B cell (primary cell): Measurements from ENCODE around the gene AK9. TPM values are rescaled to one million over a fixed set of nuclear protein-coding genes. Genes with fewer than 3 reads are reported as not detected.

Source experiments
- ATAC-seq: fragments of 200-7000 bp; cut with Tn5 transposase; one replicate; pipeline ENCODE4 v1.10.0; 2021; ENCODE audit warnings: low read depth, mild to moderate bottlenecking, moderate number of reproducible peaks, moderate library complexity
- CTCF ChIA-PET: fragments of 350-600 bp; sonication (Branson Sonifier 250); formaldehyde crosslinking; loops from one replicate; lab custom pipeline; 2021; ENCODE audit warnings: antibody characterized with exemption, inconsistent platforms; lab: Charles Lee
- POLR2A ChIA-PET: fragments of 350-600 bp; sonication (Branson Sonifier 250); formaldehyde crosslinking; loops from one replicate; lab custom pipeline; 2021; ENCODE audit warnings: antibody characterized with exemption; lab: Charles Lee
- DNase-seq: peaks from one replicate; pipeline ENCODE4 v3.0.0; 2013
- H2AFZ ChIP-seq: 2 replicates; pipeline ENCODE4 v1.6.1; 2012; ENCODE audit warnings: mild to moderate bottlenecking, low read depth, low read length; ENCODE audit not compliant: insufficient read depth, poor library complexity, severe bottlenecking
- H3K27ac ChIP-seq, 2 donors: 1 replicate in 1 of 2; 2 replicates in 1 of 2; pipeline ENCODE4 v1.5.1; 2012 to 2013; ENCODE audit warnings: low read length in 2 of 2, mild to moderate bottlenecking in 2 of 2, moderate library complexity in 1 of 2
- H3K27me3 ChIP-seq, 4 experiments: fragments of 200-600 bp in 1 of 4; sonication (generic) in 1 of 4; replicated peaks in 1 of 4; 1 replicate in 2 of 4; 2 replicates in 2 of 4; pipeline versions ENCODE4 v1.6.1 to v1.7.0; 2013 to 2016; ENCODE audit warnings: low read length in 3 of 4, mild to moderate bottlenecking in 2 of 4, mixed read lengths in 1 of 4, moderate library complexity in 1 of 4; ENCODE audit not compliant: insufficient read depth in 4 of 4, control insufficient read depth in 3 of 4; ENCODE audit errors: control extremely low read depth in 1 of 4
- H3K36me3 ChIP-seq, 2 experiments: replicated peaks in 1 of 2; 1 replicate in 1 of 2; 2 replicates in 1 of 2; pipeline versions ENCODE4 v1.6.1 to v1.7.1; 2013; ENCODE audit warnings: low read length in 1 of 2; ENCODE audit not compliant: insufficient read depth in 2 of 2, control insufficient read depth in 1 of 2; ENCODE audit errors: control extremely low read depth in 1 of 2, extremely low read depth in 1 of 2
- H3K4me1 ChIP-seq, 2 donors: fragments of 200-600 bp in 1 of 2; sonication (generic) in 1 of 2; 1 replicate in 1 of 2; 2 replicates in 1 of 2; pipeline versions ENCODE4 v1.5.1 to v1.6.1; 2013 to 2017; ENCODE audit warnings: low read length in 2 of 2; ENCODE audit not compliant: control insufficient read depth in 2 of 2, insufficient read depth in 2 of 2
- H3K4me2 ChIP-seq: replicated peaks from 2 replicates; pipeline ENCODE3; 2012; ENCODE audit warnings: mild to moderate bottlenecking, low read depth, low read length; ENCODE audit not compliant: poor library complexity, severe bottlenecking
- H3K4me3 ChIP-seq, 5 experiments: fragments of 200-600 bp in 1 of 5; sonication (generic) in 1 of 5; 1 replicate in 3 of 5; 2 replicates in 2 of 5; pipeline versions ENCODE4 v1.5.1 to v1.7.0; 2011 to 2016; ENCODE audit warnings: low read length in 4 of 5, mild to moderate bottlenecking in 4 of 5, low read depth in 2 of 5, control low read depth in 1 of 5, moderate library complexity in 1 of 5; ENCODE audit not compliant: insufficient read depth in 1 of 5; ENCODE audit errors: control extremely low read depth in 1 of 5, extremely low read depth in 1 of 5
- H3K79me2 ChIP-seq: fragments of 200-600 bp; sonication (generic); one replicate; pipeline ENCODE4 v1.6.0; 2016; ENCODE audit warnings: low read length; ENCODE audit not compliant: control insufficient read depth, insufficient read depth
- H3K9ac ChIP-seq: fragments of 200-600 bp; sonication (generic); 2 replicates; pipeline ENCODE4 v1.6.1; 2017; ENCODE audit warnings: mild to moderate bottlenecking, low read length, moderate library complexity
- H3K9me3 ChIP-seq, 3 donors: one replicate each; pipeline versions ENCODE4 v1.6.1 to v1.7.1; 2013; ENCODE audit warnings: low read length in 2 of 3; ENCODE audit not compliant: control insufficient read depth in 2 of 3, insufficient read depth in 1 of 3; ENCODE audit errors: control extremely low read depth in 1 of 3
- H4K20me1 ChIP-seq: 2 replicates; pipeline ENCODE4 v1.6.0; 2012; ENCODE audit warnings: mild to moderate bottlenecking, low read length; ENCODE audit not compliant: insufficient read depth, control insufficient read depth, poor library complexity, severe bottlenecking
- H3K27ac Mint-ChIP-seq: one replicate; pipeline ENCODE4 v1.8.0; 2021; ENCODE audit warnings: mixed read lengths
- H3K27me3 Mint-ChIP-seq: one replicate; pipeline ENCODE4 v1.8.0; 2021; ENCODE audit warnings: mixed read lengths
- H3K4me1 Mint-ChIP-seq: one replicate; pipeline ENCODE4 v1.8.0; 2021; ENCODE audit warnings: mixed read lengths
- H3K4me3 Mint-ChIP-seq: one replicate; pipeline ENCODE4 v1.8.0; 2021; ENCODE audit warnings: mixed read lengths
- H3K9me3 Mint-ChIP-seq: one replicate; pipeline ENCODE4 v1.8.0; 2022; ENCODE audit warnings: mixed read lengths; ENCODE audit not compliant: insufficient read depth
- EZH2 ChIP-seq: IDR thresholded peaks from 2 replicates; pipeline ENCODE4 v1.6.1; 2012; ENCODE audit warnings: borderline replicate concordance, low read depth, mild to moderate bottlenecking, moderate library complexity, low read length; ENCODE audit not compliant: insufficient read depth, poor library complexity, severe bottlenecking
- WGBS: methylation state at CpG from one replicate; pipeline ENCODE4 v1.1.5; 2013; ENCODE audit warnings: missing lambda C conversion rate; ENCODE audit not compliant: insufficient coverage; 5-methylcytosine and 5-hydroxymethylcytosine counted together
- intact Hi-C: fragments of 100-400 bp; cut with micrococcal nuclease; formaldehyde crosslinking; loops from one replicate; pipeline ENCODE4 v1.10.0; 2022
- polyA plus RNA-seq: library from polyadenylated mRNA; depleted of rRNA; stranded (reverse); fragments of >200 nt; gene quantifications from 2 replicates; pipeline ENCODE4 v1.2.3, GENCODE V29; 2012
- total RNA-seq, 2 donors: library from RNA; stranded (reverse); fragments of 120-200 nt in 1 of 2; gene quantifications; 1 replicate in 1 of 2; 2 replicates in 1 of 2; pipeline versions ENCODE4 v1.2.3 to v1.2.4, GENCODE V29; 2013 to 2022
- TF ChIP-seq, protein P1 (sequence below): fragments of 200-600 bp; IDR thresholded peaks from one replicate; pipeline ENCODE4 v1.8.0; 2022; ENCODE audit warnings: antibody characterized with exemption, mild to moderate bottlenecking

AK9 gene
- total and polyA plus RNA-seq, 2 donors (not counting 1 experiment from before 2014, with no cell fraction given): 6.4 to 26.5 TPM

GRCh38 chr6:109678240-109678639 lies 12.8 kb downstream of the AK9 start:
- Mint-ChIP-seq H3K27me3 (no peaks in the 10 kb centered on the region), H3K9me3 (peaks cover 3% of the 10 kb centered on the region), H3K4me3 (no peak overlapping the region), H3K4me1 (peaks cover 18% of the 10 kb centered on the region), H3K27ac (no peak overlapping the region)
- POLR2A ChIA-PET: no interaction called here
- Histone ChIP-seq H3K27me3 (no peaks in the 10 kb centered on the region), H3K9me3 (peaks cover 0 to 3% (median 0%) of the 10 kb centered on the region in 3 donors), H2AFZ (no peak overlapping the region), H3K4me3 (no peak overlapping the region), H3K4me1 (peaks cover 0 to 21% of the 10 kb centered on the region in 2 donors), H4K20me1 (no peaks in the 10 kb centered on the region), H3K9ac (no peak overlapping the region), H3K36me3 (no peaks in the 10 kb centered on the region), H3K79me2 (peaks cover 21% of the 10 kb centered on the region), H3K4me2 (no peak overlapping the region), H3K27ac (no peak overlapping the region)
- ATAC-seq (no peak), DNase-seq (no peak)
- 100% methylated on average over 1 of the region's 4 CpGs for WGBS
- TF ChIP-seq, protein P1, sequence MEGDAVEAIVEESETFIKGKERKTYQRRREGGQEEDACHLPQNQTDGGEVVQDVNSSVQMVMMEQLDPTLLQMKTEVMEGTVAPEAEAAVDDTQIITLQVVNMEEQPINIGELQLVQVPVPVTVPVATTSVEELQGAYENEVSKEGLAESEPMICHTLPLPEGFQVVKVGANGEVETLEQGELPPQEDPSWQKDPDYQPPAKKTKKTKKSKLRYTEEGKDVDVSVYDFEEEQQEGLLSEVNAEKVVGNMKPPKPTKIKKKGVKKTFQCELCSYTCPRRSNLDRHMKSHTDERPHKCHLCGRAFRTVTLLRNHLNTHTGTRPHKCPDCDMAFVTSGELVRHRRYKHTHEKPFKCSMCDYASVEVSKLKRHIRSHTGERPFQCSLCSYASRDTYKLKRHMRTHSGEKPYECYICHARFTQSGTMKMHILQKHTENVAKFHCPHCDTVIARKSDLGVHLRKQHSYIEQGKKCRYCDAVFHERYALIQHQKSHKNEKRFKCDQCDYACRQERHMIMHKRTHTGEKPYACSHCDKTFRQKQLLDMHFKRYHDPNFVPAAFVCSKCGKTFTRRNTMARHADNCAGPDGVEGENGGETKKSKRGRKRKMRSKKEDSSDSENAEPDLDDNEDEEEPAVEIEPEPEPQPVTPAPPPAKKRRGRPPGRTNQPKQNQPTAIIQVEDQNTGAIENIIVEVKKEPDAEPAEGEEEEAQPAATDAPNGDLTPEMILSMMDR: no peak
- TF ChIP-seq EZH2: no peak
- intact Hi-C loops: no loop called here
- CTCF ChIA-PET: no interaction called here

DNA sequence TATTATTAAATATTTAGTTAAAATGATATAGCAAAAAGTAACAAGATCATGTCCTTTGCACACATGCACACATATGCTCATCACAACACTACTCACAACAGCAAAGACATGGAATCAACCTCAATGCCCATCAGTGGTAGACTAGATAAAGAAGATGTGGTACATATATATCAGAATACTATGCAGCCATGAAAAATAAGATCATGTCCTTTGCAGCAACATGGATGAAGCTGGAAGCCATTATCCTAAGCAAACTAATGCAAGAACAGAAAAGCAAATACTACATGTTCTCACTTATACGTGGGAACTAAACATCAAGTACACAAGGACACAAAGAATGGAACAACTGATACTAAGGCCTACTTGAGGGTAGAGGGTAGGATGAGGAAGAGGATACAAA lies 14.3 kb downstream of the AK9 start:
- Histone ChIP-seq H2AFZ (no peak overlapping the region), H3K27ac (no peak overlapping the region), H4K20me1 (no peaks in the 10 kb centered on the region), H3K9ac (no peak overlapping the region), H3K27me3 (no peaks in the 10 kb centered on the region), H3K4me2 (no peak overlapping the region), H3K9me3 (peaks cover 0 to 3% (median 0%) of the 10 kb centered on the region in 3 donors), H3K79me2 (peaks cover 13% of the 10 kb centered on the region), H3K36me3 (no peaks in the 10 kb centered on the region), H3K4me3 (no peak overlapping the region), H3K4me1 (peaks cover 0 to 21% of the 10 kb centered on the region in 2 donors)
- H3K9me3 Mint-ChIP-seq: peaks cover 3% of the 10 kb centered on the region
- H3K4me3 Mint-ChIP-seq: no peak overlapping the region
- intact Hi-C loops: no loop called here
- TF ChIP-seq EZH2: no peak
- TF ChIP-seq, protein P1: no peak
- DNase-seq (no peak), ATAC-seq (no peak)
- H3K4me1 Mint-ChIP-seq: peaks cover 13% of the 10 kb centered on the region
- no CpG with 5 or more reads among the region's 1 CpG for WGBS
- H3K27me3 Mint-ChIP-seq: no peaks in the 10 kb centered on the region
- ChIA-PET POLR2A (no interaction called here), CTCF (no interaction called here)
- no peak overlapping the region for H3K27ac Mint-ChIP-seq
